Right kidney (tissue), 1 donor: Measurements from ENCODE around the gene MAGI1.
A peak's percentile ranks its signal among the peaks of the same experiment; 100 is the strongest.
"Not testable (repeated sequence)": the region's sequence is repeated elsewhere in the genome, so short reads cannot be mapped to it uniquely, and the experiment has no call there.

Experiments used
- DNase-seq: peaks from one replicate; pipeline ENCODE4 v3.0.0-alpha.2; 2016

MAGI1 gene

DNA sequence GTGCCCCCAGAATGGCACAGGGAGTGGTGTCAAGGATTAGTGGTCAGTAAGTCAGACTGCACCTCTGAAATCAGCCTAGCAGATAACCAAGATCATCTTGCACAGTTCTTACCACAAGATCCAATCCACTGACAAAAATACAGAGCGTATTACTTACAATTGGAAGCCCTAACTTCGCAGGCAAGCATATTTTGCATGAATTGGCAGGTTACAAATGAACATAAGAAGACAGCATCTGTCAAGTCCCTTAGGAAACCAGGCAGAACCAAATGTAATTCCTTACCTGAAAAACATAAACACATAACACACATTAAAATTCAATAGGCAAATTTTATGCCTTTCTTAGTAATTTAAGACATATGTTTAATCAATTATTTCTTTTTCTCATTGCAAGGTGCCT is 293.4 kb downstream of the MAGI1 start:
- no peak for DNase-seq

GRCh38 chr3:65742914-65743313 is 295.8 kb downstream of the MAGI1 start:
- DNase-seq: no peak

- DNase-seq: no peak
Observed at GRCh38 chr3:65741540-65741939, 297.2 kb downstream of the MAGI1 start.

DNA sequence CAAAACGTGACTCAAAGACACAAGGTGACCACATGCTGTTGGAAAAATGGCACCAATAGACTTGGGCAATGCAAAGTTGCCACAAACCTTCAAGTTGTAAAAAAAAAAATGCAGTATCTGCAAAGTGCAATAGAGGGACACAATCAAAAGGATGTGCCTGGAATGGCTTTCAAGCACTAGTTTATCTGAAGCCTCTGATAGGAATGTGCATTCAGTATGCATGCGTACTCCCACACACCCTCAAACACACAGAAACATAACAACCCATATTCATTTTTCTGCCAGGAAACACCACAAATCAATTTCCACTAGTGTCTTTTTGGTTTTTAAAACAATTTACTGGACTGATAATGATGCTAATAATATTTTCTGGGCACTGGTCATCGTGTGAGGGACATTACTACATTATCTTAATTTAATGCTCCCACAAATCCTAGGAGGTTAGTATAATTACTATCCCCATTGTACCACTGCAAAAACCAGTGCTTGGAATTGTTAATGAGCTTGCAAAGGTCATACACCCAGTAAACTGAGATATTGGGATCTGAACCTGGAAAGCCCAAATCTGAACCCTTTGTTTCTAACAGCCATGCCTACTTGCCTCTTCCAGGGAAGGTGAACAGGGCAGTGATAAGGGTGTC is 298.7 kb downstream of the MAGI1 start:
- DNase-seq: no peak

- DNase-seq: no peak
Observed at GRCh38 chr3:65734792-65735191, 303.9 kb downstream of the MAGI1 start.

- no peak for DNase-seq
Observed at GRCh38 chr3:65734382-65734781, 304.3 kb downstream of the MAGI1 start.

DNA sequence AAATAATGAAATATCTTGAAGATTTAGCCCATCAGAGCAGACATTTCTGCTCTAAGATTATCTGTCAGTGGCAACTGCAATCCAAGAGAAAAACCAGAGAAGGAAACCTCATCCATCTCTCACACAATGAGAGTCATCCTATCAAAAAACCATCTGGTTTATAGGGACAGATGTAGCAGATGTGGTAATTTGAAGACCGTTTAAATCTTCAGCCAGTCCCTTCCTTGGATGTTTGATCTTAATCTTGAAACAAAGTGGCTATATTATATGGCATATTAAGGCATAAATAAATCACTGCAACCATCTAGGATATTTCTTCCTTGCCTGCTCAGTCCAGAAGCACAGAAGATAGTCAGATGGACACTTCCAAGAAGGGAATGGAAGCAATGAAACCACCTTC is 305.3 kb downstream of the MAGI1 start:
- DNase-seq: no peak

DNA sequence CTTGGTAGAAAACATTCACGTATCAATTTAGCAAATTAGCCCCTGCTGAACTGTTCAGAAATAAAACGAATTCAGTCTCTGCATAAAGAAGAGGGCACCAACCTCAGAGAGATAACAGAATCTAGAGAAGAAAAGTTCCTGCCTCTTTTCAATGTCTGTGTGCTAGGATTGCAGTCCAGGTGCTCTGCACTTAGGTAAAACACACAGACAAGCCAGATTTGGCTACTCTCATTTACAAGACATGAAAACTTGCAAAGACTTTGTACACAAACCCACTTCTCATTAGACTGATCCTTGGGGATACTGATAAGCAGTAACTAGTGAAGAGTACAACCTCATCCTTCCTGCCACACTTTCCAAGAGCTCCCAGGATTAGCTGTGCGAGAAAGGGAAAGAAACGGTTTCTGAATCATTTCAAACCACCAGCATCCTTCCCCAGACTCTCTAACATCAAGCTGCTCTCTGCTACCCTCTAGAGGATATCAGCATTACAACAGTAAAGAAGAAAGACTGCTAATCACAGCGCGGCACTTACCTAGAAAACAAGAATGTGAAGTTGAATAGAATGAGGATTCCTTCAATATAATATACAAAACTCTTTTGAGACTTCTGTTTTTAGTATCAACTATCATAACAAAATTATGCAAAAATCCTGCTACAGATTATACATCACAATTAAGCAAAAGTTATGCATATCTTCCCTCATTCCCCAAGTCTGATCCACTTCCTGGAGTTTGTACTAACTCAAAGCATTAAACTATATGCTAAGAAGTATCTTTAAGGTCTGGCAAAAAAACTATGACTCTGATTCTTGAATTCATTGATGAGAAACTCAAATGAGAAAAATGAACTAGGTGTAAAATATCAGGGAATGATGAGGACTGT is 306.4 kb downstream of the MAGI1 start:
- DNase-seq: peak; percentile 47

DNA sequence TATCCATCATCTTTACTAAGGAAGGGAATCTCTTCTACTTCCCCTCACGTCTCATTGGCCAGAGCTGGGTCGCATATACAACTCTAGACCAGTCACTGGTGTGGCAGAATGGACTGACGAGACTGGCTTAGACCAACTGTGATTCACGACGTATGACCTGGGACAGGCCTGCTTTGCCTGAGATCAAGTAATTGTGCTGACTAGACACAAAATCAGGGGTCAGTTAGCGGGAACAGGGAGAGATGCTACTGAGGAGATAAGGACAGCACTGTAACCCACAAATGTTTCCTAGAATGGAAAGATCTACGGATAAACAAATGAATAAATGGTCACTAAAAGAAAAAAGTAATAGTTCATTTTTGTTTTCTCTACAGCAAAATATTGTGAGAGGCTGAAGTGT is 308.3 kb downstream of the MAGI1 start:
- DNase-seq: no peak

- DNase-seq: no peak
Observed at GRCh38 chr3:65729973-65730372, 308.7 kb downstream of the MAGI1 start.

DNA sequence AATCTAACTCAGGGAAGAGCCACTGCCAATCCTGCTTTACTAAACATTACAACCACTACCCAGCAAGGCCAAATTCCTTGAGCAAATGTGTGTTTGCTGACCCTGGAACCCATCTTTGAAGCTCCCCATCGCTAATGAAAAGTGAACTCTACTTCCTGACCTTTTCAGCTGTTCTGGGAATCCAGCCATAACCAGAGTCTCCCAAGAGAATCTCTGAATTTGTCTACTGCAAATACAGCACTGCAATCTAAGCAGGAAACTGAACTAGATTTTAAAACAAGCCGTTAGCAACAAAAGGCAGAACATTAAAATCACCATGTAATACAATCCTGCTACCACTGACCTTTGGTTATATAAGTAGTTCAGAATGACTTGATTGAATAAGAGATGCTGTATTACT is 309.2 kb downstream of the MAGI1 start:
- peak; percentile 20 for DNase-seq

DNA sequence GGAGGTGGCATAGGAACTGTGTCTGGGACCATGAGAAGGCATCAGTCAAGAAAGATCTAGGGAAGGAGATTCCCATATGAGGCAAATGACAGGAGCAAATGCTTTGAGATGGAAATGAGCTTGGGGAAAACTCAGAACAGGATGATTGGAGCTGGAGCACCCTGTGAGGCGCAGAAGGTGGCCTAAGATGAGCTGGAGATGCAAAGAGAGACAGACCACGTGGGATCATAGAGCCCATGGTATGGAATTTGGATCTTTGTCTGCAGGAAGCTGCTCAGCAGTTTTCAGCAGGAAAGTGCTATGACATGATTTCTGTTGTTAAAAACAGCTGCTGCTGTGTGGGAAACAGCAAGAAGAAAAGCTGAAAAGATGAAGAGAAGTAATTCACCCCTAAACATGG is 310.6 kb downstream of the MAGI1 start:
- DNase-seq: no peak

GRCh38 chr3:65723985-65724384 is 314.7 kb downstream of the MAGI1 start:
- no peak for DNase-seq

DNA sequence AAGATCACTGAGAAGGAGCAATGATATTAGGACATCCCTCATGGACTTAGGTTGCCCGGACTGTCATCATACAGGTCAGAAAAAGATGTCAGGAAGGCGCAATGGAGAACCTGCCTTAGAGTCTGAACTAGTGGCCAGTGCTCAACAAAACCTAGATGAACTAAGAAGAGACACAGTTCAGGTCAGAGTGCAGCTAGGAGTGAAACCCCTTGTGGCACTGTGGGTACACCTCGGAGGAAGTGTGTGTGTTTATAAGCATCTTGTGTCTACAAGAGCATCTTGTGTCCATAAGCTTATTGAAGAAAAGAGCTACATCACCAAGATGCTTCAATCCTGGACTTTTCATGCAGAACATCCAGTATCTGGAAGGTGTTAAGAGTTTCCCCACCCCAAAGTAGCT is 315.7 kb downstream of the MAGI1 start:
- DNase-seq: no peak

GRCh38 chr3:65720989-65721737 is 317.6 kb downstream of the MAGI1 start:
- no peak for DNase-seq

GRCh38 chr3:65719639-65720038 is 319.1 kb downstream of the MAGI1 start:
- not testable (repeated sequence) for DNase-seq

DNA sequence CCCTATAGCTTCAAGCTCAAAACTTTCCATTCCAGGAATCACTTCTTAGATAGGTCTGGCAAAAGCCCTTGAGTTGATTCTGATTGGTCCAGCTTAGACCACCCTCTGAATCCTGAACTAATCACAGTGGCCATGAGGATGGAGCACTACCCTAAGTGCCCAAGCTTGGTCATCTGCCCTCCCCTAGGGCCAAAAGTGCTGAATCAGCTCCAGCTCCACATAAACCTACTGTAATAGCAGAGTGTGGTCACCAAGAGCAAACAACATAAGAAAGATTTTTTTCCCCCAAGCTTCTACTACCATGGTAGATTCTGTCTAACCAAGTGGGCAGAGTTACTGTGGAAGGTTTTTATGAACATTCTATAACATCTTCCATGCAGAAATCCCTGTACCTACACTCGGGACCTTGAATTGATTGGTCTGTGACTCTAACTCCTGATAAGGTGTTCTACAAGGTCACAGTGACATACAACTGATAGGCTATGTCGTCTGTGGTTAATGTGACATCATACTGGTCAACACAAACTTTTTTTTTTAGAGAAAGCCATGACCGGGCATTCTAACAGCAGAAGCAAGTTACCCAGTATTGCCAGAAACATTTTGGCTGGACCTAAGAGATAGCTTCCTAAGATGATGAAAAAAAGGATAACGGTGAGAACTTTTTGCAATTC is 320.9 kb downstream of the MAGI1 start:
- DNase-seq: no peak

GRCh38 chr3:65716071-65716751 is 322.5 kb downstream of the MAGI1 start:
- DNase-seq: no peak

DNA sequence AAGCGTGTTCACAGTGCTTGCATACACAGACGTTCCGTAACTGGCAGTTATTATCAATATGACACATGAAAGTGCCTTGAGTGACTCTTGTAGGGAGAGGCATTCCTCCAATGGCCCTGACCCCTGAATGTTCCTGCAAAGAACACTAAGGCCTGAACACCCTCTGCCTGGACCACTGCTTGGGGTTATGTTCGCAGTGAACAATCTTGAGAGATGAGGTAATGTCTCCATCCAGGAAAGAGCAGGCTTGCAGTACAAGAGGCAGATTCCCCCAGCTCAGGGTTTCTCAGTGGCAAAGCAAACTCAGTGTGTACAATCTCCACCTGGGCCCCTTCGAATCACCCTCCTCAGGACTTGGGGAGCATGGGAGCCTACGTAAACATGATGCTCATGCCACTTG is 324.6 kb downstream of the MAGI1 start:
- no peak for DNase-seq

DNA sequence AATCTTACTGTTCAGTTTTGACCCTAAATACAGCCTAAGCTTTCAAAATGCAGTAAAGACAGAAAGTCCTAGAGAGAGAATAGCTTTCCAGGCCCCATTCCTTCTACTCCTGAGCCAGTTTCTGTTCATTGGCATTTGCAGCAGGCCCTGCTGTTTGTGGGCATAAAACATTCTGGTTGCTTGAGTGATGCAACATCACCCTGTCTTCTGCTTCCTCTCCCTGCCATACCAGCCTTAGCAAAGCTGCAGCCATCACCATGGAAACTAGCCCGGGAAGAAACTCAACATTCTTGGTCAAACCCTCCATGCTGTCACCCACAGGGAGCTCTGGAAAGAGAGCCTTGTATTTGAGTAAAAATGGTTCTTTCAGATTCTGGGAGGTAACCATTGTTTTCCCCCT is 325.7 kb downstream of the MAGI1 start:
- no peak for DNase-seq

DNA sequence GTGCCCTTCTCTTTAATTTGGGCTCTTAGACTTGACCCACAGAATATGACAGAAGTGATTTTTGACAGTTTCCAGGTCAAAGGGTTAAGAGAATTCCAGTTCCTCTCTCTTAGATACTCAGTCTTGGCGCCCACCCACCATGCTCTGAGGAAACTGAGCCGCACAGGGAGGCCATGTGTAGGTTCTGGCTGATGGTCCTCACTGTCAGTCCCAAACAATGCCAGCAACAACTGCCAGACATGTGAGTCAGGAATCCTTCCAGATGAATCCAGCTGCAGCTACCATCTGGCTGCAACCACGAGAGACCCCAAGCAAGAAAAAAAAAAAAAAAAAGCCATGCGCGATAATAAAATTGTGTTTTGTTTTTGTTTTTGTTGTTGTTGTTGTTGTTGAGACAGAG is 326.6 kb downstream of the MAGI1 start:
- no peak for DNase-seq
